Measurements from ENCODE around the gene CDKN2AIPNL. TPM values are rescaled to one million over a fixed set of nuclear protein-coding genes. Genes with fewer than 3 reads are reported as not detected.

The CDKN2AIPNL gene
- total RNA-seq, 1 experiment from 2014 or later: 63.0 TPM

DNA sequence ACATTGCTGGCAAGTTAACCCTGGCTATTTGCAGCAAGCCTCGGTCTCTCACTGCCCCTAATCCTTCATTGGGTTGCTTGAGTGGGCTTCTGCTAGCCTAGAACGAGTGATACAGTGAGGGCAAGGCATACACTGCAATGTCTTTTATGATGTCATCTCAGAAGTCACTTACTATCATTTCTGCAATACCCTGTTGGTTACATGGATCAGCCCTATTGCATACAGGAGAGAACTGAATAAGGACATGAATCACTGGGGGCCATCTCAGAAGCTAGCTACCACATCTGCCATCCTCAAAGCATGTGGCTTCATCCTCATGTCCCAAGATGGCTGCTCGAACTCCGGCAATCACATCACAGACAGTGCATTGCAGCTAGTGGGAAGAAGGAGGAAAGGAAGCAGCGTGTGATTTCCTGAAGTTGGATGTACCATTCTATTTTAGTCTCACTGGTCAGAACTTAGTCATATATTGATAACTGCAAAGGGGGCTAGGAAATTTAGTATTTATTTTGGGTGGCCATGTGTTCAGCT lies 33.3 kb upstream of the CDKN2AIPNL start:
- ChIA-PET RAD21 (ENCODE audit: low non-redundant PET in 1 of 2, low total read pairs in 2 of 2, uncharacterized antibody in 2 of 2, unreplicated experiment in 2 of 2) (no interaction called here), CTCF (no interaction called here)

DNA sequence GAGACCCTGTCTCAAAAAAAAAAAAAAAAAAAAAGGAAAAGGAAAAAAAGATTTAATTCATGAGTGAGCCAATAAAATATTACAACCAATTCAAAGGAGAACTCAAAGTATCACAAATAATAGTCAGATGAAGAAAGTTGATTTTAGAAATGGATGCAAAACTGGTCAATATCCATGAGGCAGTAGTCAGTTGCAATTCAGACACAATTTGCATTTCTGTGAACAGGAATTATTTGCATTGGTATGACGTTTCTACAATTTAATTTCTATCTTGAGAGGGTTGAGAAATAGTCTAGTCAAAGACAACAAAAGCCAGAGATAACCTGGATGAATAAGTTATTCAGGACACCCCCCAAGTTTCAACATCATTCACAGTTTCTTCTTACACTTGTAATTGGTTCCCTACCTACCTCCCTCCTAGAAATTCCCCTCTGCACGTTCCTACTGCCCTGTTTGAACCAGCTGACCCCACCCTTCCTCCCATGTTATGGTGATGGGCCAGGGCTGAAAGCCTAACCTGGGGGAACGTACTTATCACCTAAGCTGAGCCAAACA lies 28.6 kb upstream of the CDKN2AIPNL start:
- H4K20me1 ChIP-seq (ENCODE audit: insufficient read depth): no peaks in the 10 kb centered on the region
- no peak for ATAC-seq
- TF ChIP-seq, protein P1, sequence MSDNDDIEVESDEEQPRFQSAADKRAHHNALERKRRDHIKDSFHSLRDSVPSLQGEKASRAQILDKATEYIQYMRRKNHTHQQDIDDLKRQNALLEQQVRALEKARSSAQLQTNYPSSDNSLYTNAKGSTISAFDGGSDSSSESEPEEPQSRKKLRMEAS (IDR thresholded peaks at IDR 0.05): no peak
- no peak for TF ChIP-seq RAD21 (IDR thresholded peaks at IDR 0.05; ENCODE audit: low read depth)
- no peak for TF ChIP-seq ZFX (IDR thresholded peaks at IDR 0.05)
- TF ChIP-seq POLR2AphosphoS5 (IDR thresholded peaks at IDR 0.05; ENCODE audit: low read depth, low read length): no peak
- TF ChIP-seq ELF1 (IDR thresholded peaks at IDR 0.05; ENCODE audit: borderline replicate concordance, low read depth): no peak
- no peak for TF ChIP-seq EZH2 (IDR thresholded peaks at IDR 0.05)
- TF ChIP-seq SRF (IDR thresholded peaks at IDR 0.05; ENCODE audit: low read depth): no peak
- no peak for TF ChIP-seq TCF7L2 (IDR thresholded peaks at IDR 0.05; ENCODE audit: borderline replicate concordance, extremely low read depth, insufficient read depth, insufficient read length)
- TF ChIP-seq, protein P2, sequence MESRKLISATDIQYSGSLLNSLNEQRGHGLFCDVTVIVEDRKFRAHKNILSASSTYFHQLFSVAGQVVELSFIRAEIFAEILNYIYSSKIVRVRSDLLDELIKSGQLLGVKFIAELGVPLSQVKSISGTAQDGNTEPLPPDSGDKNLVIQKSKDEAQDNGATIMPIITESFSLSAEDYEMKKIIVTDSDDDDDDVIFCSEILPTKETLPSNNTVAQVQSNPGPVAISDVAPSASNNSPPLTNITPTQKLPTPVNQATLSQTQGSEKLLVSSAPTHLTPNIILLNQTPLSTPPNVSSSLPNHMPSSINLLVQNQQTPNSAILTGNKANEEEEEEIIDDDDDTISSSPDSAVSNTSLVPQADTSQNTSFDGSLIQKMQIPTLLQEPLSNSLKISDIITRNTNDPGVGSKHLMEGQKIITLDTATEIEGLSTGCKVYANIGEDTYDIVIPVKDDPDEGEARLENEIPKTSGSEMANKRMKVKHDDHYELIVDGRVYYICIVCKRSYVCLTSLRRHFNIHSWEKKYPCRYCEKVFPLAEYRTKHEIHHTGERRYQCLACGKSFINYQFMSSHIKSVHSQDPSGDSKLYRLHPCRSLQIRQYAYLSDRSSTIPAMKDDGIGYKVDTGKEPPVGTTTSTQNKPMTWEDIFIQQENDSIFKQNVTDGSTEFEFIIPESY (IDR thresholded peaks at IDR 0.05; ENCODE audit: extremely low read depth, insufficient replicate concordance, low read length): no peak
- TF ChIP-seq ZNF274 (IDR thresholded peaks at IDR 0.05; ENCODE audit: low read depth, low read length): no peak
- no peak for TF ChIP-seq POLR2A (IDR thresholded peaks at IDR 0.05; ENCODE audit: borderline replicate concordance, extremely low read depth, insufficient read depth, insufficient read length)
- TF ChIP-seq EZH2phosphoT487 (IDR thresholded peaks at IDR 0.05; ENCODE audit: borderline replicate concordance): no peak
- CTCF ChIA-PET: no interaction called here
- H3K79me2 ChIP-seq (ENCODE audit: insufficient read depth, low read length): no peaks in the 10 kb centered on the region
- no peak overlapping the region for H2AFZ ChIP-seq (ENCODE audit: low read depth, low read length, poor library complexity, severe bottlenecking)
- POLR2A ChIA-PET: no interaction called here
- no peak for DNase-seq (ENCODE audit: low read depth, low spot score)
- H3K9me3 ChIP-seq (ENCODE audit: control insufficient read depth in 1 of 2, insufficient read depth in 1 of 2, low read depth in 1 of 2, low read length in 2 of 2): no peaks in the 10 kb centered on the region
- H3K27me3 ChIP-seq (ENCODE audit: insufficient read depth, low read length): no peaks in the 10 kb centered on the region
- no peak overlapping the region for H3K4me3 ChIP-seq (replicated peaks in 1 of 2; ENCODE audit: low read depth in 1 of 2, low read length in 2 of 2)
- H3K4me1 ChIP-seq (ENCODE audit: control insufficient read depth in 1 of 2, insufficient read depth in 2 of 2, low read length in 2 of 2): peaks cover 5 to 22% of the 10 kb centered on the region in 2 experiments; a peak in 3 of 4 replicates
- no TSS peak for BruUV-seq (replicated peaks)
- RAD21 ChIA-PET (ENCODE audit: low non-redundant PET in 1 of 2, low total read pairs in 2 of 2, uncharacterized antibody in 2 of 2, unreplicated experiment in 2 of 2): no interaction called here
- intact Hi-C loops (cut with micrococcal nuclease): no loop called here
- H3K9ac ChIP-seq (ENCODE audit: low read length): no peak overlapping the region
- no peak overlapping the region for H3K4me2 ChIP-seq (ENCODE audit: low read length)
- no peaks in the 10 kb centered on the region for H3K36me3 ChIP-seq (ENCODE audit: control insufficient read depth in 1 of 2, insufficient read depth in 2 of 2, low read length in 2 of 2)
- no peak overlapping the region for H3K27ac ChIP-seq (ENCODE audit: low read depth, low read length)
- no peaks in the 10 kb centered on the region for H3K9me2 ChIP-seq (ENCODE audit: insufficient read depth)

More for the DNA sequence above, 33.3 kb upstream of the CDKN2AIPNL start:
- TF ChIP-seq YY1 (IDR thresholded peaks at IDR 0.05; ENCODE audit: extremely low read depth, insufficient replicate concordance, low read depth, low read length): no peak
- no peak for TF ChIP-seq FOSL1 (IDR thresholded peaks at IDR 0.05; ENCODE audit: low read depth)
- Histone ChIP-seq H3K79me2 (ENCODE audit: insufficient read depth, low read length) (no peaks in the 10 kb centered on the region), H3K4me3 (replicated peaks in 1 of 2; ENCODE audit: low read depth in 1 of 2, low read length in 2 of 2) (no peak overlapping the region), H3K9me2 (ENCODE audit: insufficient read depth) (no peaks in the 10 kb centered on the region), H2AFZ (ENCODE audit: low read depth, low read length, poor library complexity, severe bottlenecking) (no peak overlapping the region), H3K27ac (ENCODE audit: low read depth, low read length) (no peak overlapping the region), H3K36me3 (ENCODE audit: control insufficient read depth in 1 of 2, insufficient read depth in 2 of 2, low read length in 2 of 2) (no peaks in the 10 kb centered on the region), H3K9me3 (ENCODE audit: control insufficient read depth in 1 of 2, insufficient read depth in 1 of 2, low read depth in 1 of 2, low read length in 2 of 2) (no peaks in the 10 kb centered on the region), H3K9ac (ENCODE audit: low read length) (no peak overlapping the region), H4K20me1 (ENCODE audit: insufficient read depth) (no peaks in the 10 kb centered on the region), H3K4me2 (ENCODE audit: low read length) (no peak overlapping the region), H3K4me1 (ENCODE audit: control insufficient read depth in 1 of 2, insufficient read depth in 2 of 2, low read length in 2 of 2) (no peaks in the 10 kb centered on the region), H3K27me3 (ENCODE audit: insufficient read depth, low read length) (no peaks in the 10 kb centered on the region)
- no peak for ATAC-seq
- no peak for DNase-seq (ENCODE audit: low read depth, low spot score)
- POLR2A ChIA-PET: no interaction called here
- no TSS peak for BruUV-seq (replicated peaks)
- intact Hi-C loops (cut with micrococcal nuclease): no loop called here
